Measurements from ENCODE around the gene KLHL29.

KLHL29 gene

DNA sequence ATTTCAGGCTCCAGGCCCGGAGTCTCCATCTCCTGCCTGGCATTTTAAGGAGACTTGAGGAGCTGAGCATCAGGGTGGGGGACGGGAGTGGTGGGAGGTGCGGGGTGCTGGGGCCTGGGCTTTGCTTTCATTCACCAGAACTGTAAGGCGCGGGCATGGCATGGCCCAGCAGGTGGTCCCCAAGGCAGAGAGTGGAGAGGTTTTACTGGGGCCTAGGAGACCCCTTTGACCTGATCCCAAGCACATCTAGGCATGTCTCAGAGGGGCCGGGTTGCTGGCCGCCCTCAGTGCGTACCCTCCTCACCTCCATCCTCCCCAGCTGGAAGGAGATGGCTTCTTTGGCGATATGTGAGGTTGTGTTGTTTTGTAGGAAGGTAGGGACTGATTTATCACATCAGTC, 172.5 kb downstream of the KLHL29 start:
- H3K4me3 ChIP-seq (ENCODE audit: low read depth, low read length): no peak overlapping the region
- TF ChIP-seq, protein P1, sequence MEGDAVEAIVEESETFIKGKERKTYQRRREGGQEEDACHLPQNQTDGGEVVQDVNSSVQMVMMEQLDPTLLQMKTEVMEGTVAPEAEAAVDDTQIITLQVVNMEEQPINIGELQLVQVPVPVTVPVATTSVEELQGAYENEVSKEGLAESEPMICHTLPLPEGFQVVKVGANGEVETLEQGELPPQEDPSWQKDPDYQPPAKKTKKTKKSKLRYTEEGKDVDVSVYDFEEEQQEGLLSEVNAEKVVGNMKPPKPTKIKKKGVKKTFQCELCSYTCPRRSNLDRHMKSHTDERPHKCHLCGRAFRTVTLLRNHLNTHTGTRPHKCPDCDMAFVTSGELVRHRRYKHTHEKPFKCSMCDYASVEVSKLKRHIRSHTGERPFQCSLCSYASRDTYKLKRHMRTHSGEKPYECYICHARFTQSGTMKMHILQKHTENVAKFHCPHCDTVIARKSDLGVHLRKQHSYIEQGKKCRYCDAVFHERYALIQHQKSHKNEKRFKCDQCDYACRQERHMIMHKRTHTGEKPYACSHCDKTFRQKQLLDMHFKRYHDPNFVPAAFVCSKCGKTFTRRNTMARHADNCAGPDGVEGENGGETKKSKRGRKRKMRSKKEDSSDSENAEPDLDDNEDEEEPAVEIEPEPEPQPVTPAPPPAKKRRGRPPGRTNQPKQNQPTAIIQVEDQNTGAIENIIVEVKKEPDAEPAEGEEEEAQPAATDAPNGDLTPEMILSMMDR (IDR thresholded peaks at IDR 0.05; ENCODE audit: borderline replicate concordance, insufficient read depth, low read depth, low read length): no peak

DNA sequence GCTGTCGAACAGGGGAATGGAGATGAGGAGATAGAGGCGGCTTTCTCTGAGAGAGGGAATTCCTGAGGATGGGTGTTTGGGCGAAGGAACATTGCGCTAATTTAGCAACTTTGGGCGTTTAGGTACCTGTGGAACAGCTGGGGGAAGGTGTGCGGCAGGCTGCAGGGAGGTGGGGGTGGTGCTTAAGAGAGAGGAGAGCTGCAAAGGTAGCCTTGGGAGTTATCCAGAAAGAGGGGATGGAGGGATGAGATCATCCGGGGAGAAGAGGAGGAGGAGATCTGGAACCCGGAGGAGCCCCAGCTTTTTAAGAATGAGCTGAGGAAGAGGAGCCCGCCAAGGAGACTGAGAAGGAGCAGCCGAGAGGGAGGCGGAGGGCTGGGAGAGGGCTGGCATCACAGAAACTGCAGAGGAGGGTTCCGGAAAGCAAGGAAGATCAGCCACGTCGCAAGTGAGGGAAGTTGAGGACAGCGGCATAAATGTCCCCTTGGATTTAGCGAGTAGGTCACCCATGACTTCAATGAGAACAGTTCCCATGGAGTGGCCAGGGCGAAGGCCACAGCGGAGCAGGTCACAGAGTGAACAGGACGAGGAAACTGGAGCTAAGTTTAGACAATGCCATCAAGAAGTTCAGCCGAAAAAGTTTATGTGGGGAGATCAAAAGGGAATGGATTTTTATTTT, 174.7 kb downstream of the KLHL29 start:
- no peak overlapping the region for H3K4me3 ChIP-seq (ENCODE audit: low read depth, low read length)
- TF ChIP-seq, protein P1 (IDR thresholded peaks at IDR 0.05; ENCODE audit: borderline replicate concordance, insufficient read depth, low read depth, low read length): no peak

DNA sequence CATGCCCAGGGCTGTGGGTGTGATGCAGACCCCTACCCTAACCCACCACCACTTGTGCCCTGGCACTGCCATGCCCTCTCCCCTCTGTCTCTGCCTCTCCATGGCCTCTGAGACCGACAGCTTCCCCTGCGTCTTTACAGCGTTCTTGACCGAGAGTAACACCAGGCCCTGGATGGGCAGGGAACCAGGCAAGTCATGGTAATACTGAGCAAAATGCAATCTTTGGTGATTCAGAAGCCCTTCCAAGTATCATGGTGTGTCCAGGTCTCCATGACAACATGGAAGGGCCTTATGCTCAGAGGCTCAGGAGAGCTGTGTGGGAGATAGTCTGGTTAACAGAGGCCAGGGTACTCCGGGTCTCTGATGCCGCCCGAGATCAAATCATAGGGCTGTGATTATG, 176.1 kb downstream of the KLHL29 start:
- TF ChIP-seq, protein P1 (IDR thresholded peaks at IDR 0.05; ENCODE audit: borderline replicate concordance, insufficient read depth, low read depth, low read length): no peak
- no peak overlapping the region for H3K4me3 ChIP-seq (ENCODE audit: low read depth, low read length)

DNA sequence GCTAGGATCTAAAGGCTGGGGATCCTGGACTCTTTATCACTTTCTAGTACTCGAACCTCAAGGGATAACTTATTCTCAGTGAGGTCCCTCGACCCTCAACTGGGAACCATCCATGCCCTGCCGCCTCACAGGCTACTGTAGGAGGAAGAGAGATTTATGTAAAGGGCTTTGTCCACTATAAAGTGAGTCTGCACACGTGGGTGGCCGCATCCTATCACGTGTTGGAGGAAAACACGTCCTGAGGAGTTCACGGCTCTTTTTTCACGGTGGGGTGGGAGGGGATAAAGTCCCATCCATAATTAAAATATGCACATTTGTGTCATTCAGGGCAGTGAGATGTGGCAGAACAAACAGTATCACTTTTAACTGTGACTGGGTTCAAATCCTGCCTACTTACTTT, 176.6 kb downstream of the KLHL29 start:
- TF ChIP-seq, protein P1 (IDR thresholded peaks at IDR 0.05; ENCODE audit: borderline replicate concordance, insufficient read depth, low read depth, low read length): no peak
- no peak overlapping the region for H3K4me3 ChIP-seq (ENCODE audit: low read depth, low read length)

DNA sequence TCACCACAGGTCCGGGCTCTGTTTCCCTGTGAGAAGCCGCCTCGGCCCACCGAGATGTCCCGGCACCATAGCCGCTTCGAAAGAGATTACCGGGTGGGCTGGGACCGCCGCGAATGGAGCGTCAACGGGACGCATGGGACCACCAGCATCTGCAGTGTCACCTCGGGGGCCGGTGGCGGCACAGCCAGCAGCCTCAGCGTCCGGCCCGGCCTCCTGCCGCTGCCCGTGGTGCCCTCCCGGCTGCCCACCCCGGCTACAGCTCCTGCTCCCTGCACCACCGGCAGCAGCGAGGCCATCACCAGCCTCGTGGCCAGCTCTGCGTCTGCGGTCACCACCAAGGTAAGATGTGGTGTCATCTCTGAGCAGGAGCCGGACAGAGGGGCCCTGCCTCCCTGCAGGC, 177.2 kb downstream of the KLHL29 start:
- TF ChIP-seq, protein P1 (IDR thresholded peaks at IDR 0.05; ENCODE audit: borderline replicate concordance, insufficient read depth, low read depth, low read length): no peak

DNA sequence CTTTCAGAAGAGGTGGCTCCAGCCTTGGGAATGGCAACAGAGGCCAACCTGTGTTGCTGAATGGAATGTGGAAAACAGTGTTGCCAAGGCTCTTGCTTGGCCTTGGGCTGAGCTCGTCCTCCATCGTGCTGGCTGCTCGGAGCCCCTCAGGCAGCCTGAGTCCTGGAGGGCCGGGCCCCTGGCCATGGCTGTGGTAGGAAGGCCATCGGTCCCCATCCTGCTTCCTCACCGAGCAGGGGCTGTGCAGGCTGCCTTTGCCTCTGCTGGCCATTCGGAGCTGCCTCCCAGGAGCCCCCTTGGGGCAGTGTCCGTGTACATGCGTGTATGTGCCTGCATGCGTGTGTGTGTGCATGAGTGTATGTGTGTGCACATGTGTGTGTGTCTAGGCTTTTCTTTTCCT, 178.2 kb downstream of the KLHL29 start:
- TF ChIP-seq, protein P1 (IDR thresholded peaks at IDR 0.05; ENCODE audit: borderline replicate concordance, insufficient read depth, low read depth, low read length): no peak
- H3K4me3 ChIP-seq (ENCODE audit: low read depth, low read length): no peak overlapping the region

More for the DNA sequence above, 177.2 kb downstream of the KLHL29 start:
- no peak overlapping the region for H3K4me3 ChIP-seq (ENCODE audit: low read depth, low read length)
